Endothelial cell (in vitro differentiated cells): ENCODE measurements around the gene FAF2. TPM values are rescaled to one million over a fixed set of nuclear protein-coding genes. Genes with fewer than 3 reads are reported as not detected.

Experiments used
- DNase-seq: peaks from one replicate; pipeline ENCODE4 v3.0.0; 2021; ENCODE audit warnings: low spot score
- H3K27ac Mint-ChIP-seq: one replicate; pipeline ENCODE4 v1.8.0; 2021; ENCODE audit warnings: mixed read lengths, inconsistent platforms; ENCODE audit not compliant: unreplicated experiment
- H3K27me3 Mint-ChIP-seq: one replicate; pipeline ENCODE4 v1.8.0; 2021; ENCODE audit warnings: mild to moderate bottlenecking, moderate library complexity, mixed read lengths, inconsistent platforms; ENCODE audit not compliant: unreplicated experiment
- H3K36me3 Mint-ChIP-seq: one replicate; pipeline ENCODE4 v1.8.0; 2021; ENCODE audit warnings: mild to moderate bottlenecking, low read depth, mixed read lengths, inconsistent platforms; ENCODE audit not compliant: unreplicated experiment
- H3K4me1 Mint-ChIP-seq: one replicate; pipeline ENCODE4 v1.8.0; 2021; ENCODE audit warnings: mild to moderate bottlenecking, mixed read lengths, inconsistent platforms; ENCODE audit not compliant: unreplicated experiment
- H3K4me3 Mint-ChIP-seq: one replicate; pipeline ENCODE4 v1.8.0; 2021; ENCODE audit warnings: mild to moderate bottlenecking, mixed read lengths, inconsistent platforms; ENCODE audit not compliant: unreplicated experiment
- H3K9me3 Mint-ChIP-seq: one replicate; pipeline ENCODE4 v1.8.0; 2021; ENCODE audit warnings: mixed read lengths, inconsistent platforms; ENCODE audit not compliant: unreplicated experiment
- CTCF ChIP-seq: fragments of 200-600 bp; sonication (generic); IDR thresholded peaks from one replicate; pipeline ENCODE4 v1.5.0; 2021; ENCODE audit warnings: antibody characterized with exemption; ENCODE audit not compliant: unreplicated experiment
- total RNA-seq: library from RNA; stranded (reverse); fragmentation: NEBNext Ultra II Directional; extraction: Animal tissue kit (Norgen Biotek cat#: 25700); gene quantifications from one replicate; pipeline ENCODE4 v1.2.1, GENCODE V29; 2021; ENCODE audit not compliant: unreplicated experiment

FAF2 gene
- total RNA-seq, 1 donor from 2014 or later: 40.6 TPM

- Mint-ChIP-seq H3K9me3 (no peaks in the 10 kb centered on the region), H3K4me1 (peaks cover 4% of the 10 kb centered on the region), H3K36me3 (no peaks in the 10 kb centered on the region), H3K27me3 (peaks cover 6% of the 10 kb centered on the region), H3K27ac (no peak overlapping the region), H3K4me3 (no peak overlapping the region)
- no peak for DNase-seq
- TF ChIP-seq CTCF: no peak
Measured at GRCh38 chr5:176420086-176420485, 28.1 kb upstream of the FAF2 start.

GRCh38 chr5:176420972-176421544 is 27.1 kb upstream of the FAF2 start:
- no peak for TF ChIP-seq CTCF
- Mint-ChIP-seq H3K4me3 (no peak overlapping the region), H3K36me3 (no peaks in the 10 kb centered on the region), H3K9me3 (no peaks in the 10 kb centered on the region), H3K27me3 (peaks cover 8% of the 10 kb centered on the region), H3K27ac (no peak overlapping the region), H3K4me1 (peaks cover 4% of the 10 kb centered on the region)
- no peak for DNase-seq

GRCh38 chr5:176424181-176424580 is 24.0 kb upstream of the FAF2 start:
- Mint-ChIP-seq H3K4me3 (no peak overlapping the region), H3K27ac (no peak overlapping the region), H3K4me1 (no peaks in the 10 kb centered on the region), H3K27me3 (peaks cover 2% of the 10 kb centered on the region), H3K9me3 (no peaks in the 10 kb centered on the region), H3K36me3 (no peaks in the 10 kb centered on the region)
- TF ChIP-seq CTCF: no peak
- no peak for DNase-seq

GRCh38 chr5:176425138-176425537 is 23.0 kb upstream of the FAF2 start:
- Mint-ChIP-seq H3K9me3 (no peaks in the 10 kb centered on the region), H3K27me3 (peaks cover 2% of the 10 kb centered on the region), H3K4me3 (no peak overlapping the region), H3K27ac (no peak overlapping the region), H3K4me1 (no peaks in the 10 kb centered on the region), H3K36me3 (no peaks in the 10 kb centered on the region)
- TF ChIP-seq CTCF: no peak
- no peak for DNase-seq

GRCh38 chr5:176425791-176426190 is 22.4 kb upstream of the FAF2 start:
- no peaks in the 10 kb centered on the region for H3K36me3 Mint-ChIP-seq

More at GRCh38 chr5:176425791-176426190, 22.4 kb upstream of the FAF2 start:
- TF ChIP-seq CTCF: no peak
- Mint-ChIP-seq H3K4me3 (no peak overlapping the region), H3K9me3 (no peaks in the 10 kb centered on the region), H3K4me1 (no peaks in the 10 kb centered on the region), H3K27me3 (peaks cover 2% of the 10 kb centered on the region), H3K27ac (no peak overlapping the region)
- DNase-seq: no peak
